Adrenal gland (tissue), 12 donors: Measurements from ENCODE around the gene PPP3CA. TPM values are rescaled to one million over a fixed set of nuclear protein-coding genes. Genes with fewer than 3 reads are reported as not detected.
A peak's percentile ranks its signal among the peaks of the same experiment; 100 is the strongest.

Source experiments
- DNase-seq, 7 donors: peaks; one replicate each; pipeline ENCODE4 v3.0.0-alpha.2; 2019 to 2020
- H3K27ac ChIP-seq, 5 donors: fragments of 200-600 bp; sonication (generic) in 4 of 5; 1 replicate in 3 of 5; 2 replicates in 2 of 5; pipeline versions ENCODE4 v1.5.1 to v1.8.0; 2016 to 2020; ENCODE audit warnings: mild to moderate bottlenecking in 1 of 5
- H3K27me3 ChIP-seq: fragments of 200-600 bp; 2 replicates; pipeline ENCODE4 v1.8.0; 2021
- H3K36me3 ChIP-seq, 2 donors: fragments of 200-600 bp; replicated peaks in 1 of 2; 1 replicate in 1 of 2; 2 replicates in 1 of 2; pipeline versions ENCODE4 v1.5.1 to v1.8.0; 2018 to 2022
- H3K4me1 ChIP-seq, 2 donors: fragments of 200-600 bp; replicated peaks in 1 of 2; 1 replicate in 1 of 2; 2 replicates in 1 of 2; pipeline versions ENCODE4 v1.5.1 to v1.8.0; 2018 to 2021
- H3K4me3 ChIP-seq, 4 donors: fragments of 200-600 bp; sonication (generic) in 3 of 4; one replicate each; pipeline ENCODE4 v1.5.1; 2016 to 2018
- H3K9me3 ChIP-seq, 3 donors: fragments of 200-600 bp; sonication (generic) in 1 of 3; replicated peaks in 1 of 3; 1 replicate in 2 of 3; 2 replicates in 1 of 3; pipeline versions ENCODE4 v1.5.1 to v1.8.0; 2016 to 2021
- CTCF ChIP-seq, 6 experiments: fragments of 450-650 bp in 4 of 6; fragments of 200-600 bp in 2 of 6; sonication (generic) in 1 of 6; IDR thresholded peaks; 1 replicate in 5 of 6; 2 replicates in 1 of 6; pipeline versions ENCODE4 v1.5.1 to v1.8.0; 2016 to 2021; ENCODE audit warnings: antibody characterized with exemption in 6 of 6, mild to moderate bottlenecking in 2 of 6, moderate library complexity in 1 of 6
- POLR2A ChIP-seq, 2 donors: fragments of 450-650 bp; IDR thresholded peaks; one replicate each; pipeline ENCODE4 v1.6.1; 2017; ENCODE audit warnings: antibody characterized with exemption in 2 of 2, mild to moderate bottlenecking in 2 of 2, moderate library complexity in 1 of 2
- WGBS, 4 donors: extraction: QIAGEN DNeasy Blood & Tissue Kit in 2 of 4; methylation state at CpG; one replicate each; pipeline versions ENCODE4 v1.1.5 to v1.1.7; 2013 to 2017; 5-methylcytosine and 5-hydroxymethylcytosine counted together
- intact Hi-C, 2 donors: fragments of 100-400 bp; cut with DNase I; formaldehyde crosslinking; loops; one replicate each; pipeline versions ENCODE4 v1.14.1 to v1.15.0; 2022 to 2023
- polyA plus RNA-seq, 3 donors: library from polyadenylated mRNA; stranded (reverse); fragments of 200-250 nt in 2 of 3; fragments of 350-450 nt in 1 of 3; fragmentation: Illumina TruSeq in 1 of 3; extraction: RNeasy Lipid Tissue Mini Kit (QIAGEN cat#74804) in 1 of 3; gene quantifications; one replicate each; pipeline ENCODE4 v1.2.3, GENCODE V29; 2013 to 2014
- total RNA-seq, 9 donors: library from RNA; depleted of rRNA in 4 of 9; stranded (reverse); fragments of >200 nt in 4 of 9; fragments of 120-200 nt in 1 of 9; fragmentation: NEBNext Ultra II Directional in 1 of 9; extraction: Animal tissue kit (Norgen Biotek cat#: 25700) in 1 of 9; gene quantifications; one replicate each; pipeline versions ENCODE4 v1.1.0 to v1.2.4, GENCODE V29; 2013 to 2023
- donor health status: healthy with polysubstance abuse.
- donor health status: Bipolar disorder and iron deficiency.
- donor health status: DM: yes; HTN: yes; CAD: no.
- donor health status: DM: no; HTN: no; CAD: no.
- donor health status: DM: no; HTN: no; CAD: no.
- donor health status: DM: yes; HTN: yes; CAD: no.

The PPP3CA gene
- total and polyA plus RNA-seq, 12 donors: 13.8 to 138 (median 43.8) TPM

- 91 to 95% (median 94%) methylated on average over 8 of the region's 8 CpGs for WGBS, 4 donors
- no peak for DNase-seq
- TF ChIP-seq CTCF (IDR thresholded peaks at IDR 0.05) (no peak), POLR2A (IDR thresholded peaks at IDR 0.05) (no peak)
- H3K9me3 ChIP-seq: no peaks in the 10 kb centered on the region
- no peak overlapping the region for H3K4me3 ChIP-seq
- no peaks in the 10 kb centered on the region for H3K27me3 ChIP-seq
- intact Hi-C loops: no loop called here
- no peaks in the 10 kb centered on the region for H3K36me3 ChIP-seq
- H3K4me1 ChIP-seq: no peaks in the 10 kb centered on the region
- H3K27ac ChIP-seq: no peak overlapping the region
Observed at GRCh38 chr4:101022151-101023024, 324.9 kb downstream of the PPP3CA start.

- intact Hi-C loops: no loop called here
- no peak overlapping the region for H3K27ac ChIP-seq
Observed at GRCh38 chr4:101020956-101021355, 326.4 kb downstream of the PPP3CA start.

GRCh38 chr4:101019941-101020401, 327.4 kb downstream of the PPP3CA start:
- H3K4me3 ChIP-seq: no peak overlapping the region
- no peaks in the 10 kb centered on the region for H3K27me3 ChIP-seq
- TF ChIP-seq POLR2A (IDR thresholded peaks at IDR 0.05) (no peak), CTCF (IDR thresholded peaks at IDR 0.05) (no peak)
- H3K36me3 ChIP-seq: no peaks in the 10 kb centered on the region
- intact Hi-C loops: no loop called here
- H3K4me1 ChIP-seq: no peaks in the 10 kb centered on the region
- H3K9me3 ChIP-seq: no peaks in the 10 kb centered on the region
- 69 to 86% (median 77%) methylated on average over 1 of the region's 1 CpG for WGBS, 4 donors
- H3K27ac ChIP-seq: no peak overlapping the region
- no peak for DNase-seq

More at GRCh38 chr4:101020956-101021355, 326.4 kb downstream of the PPP3CA start:
- Histone ChIP-seq H3K36me3 (no peaks in the 10 kb centered on the region), H3K9me3 (no peaks in the 10 kb centered on the region), H3K4me3 (no peak overlapping the region), H3K4me1 (no peaks in the 10 kb centered on the region), H3K27me3 (no peaks in the 10 kb centered on the region)
- WGBS, 4 donors: 53 to 75% (median 64%) methylated on average over 4 of the region's 4 CpGs
- TF ChIP-seq POLR2A (IDR thresholded peaks at IDR 0.05) (no peak), CTCF (IDR thresholded peaks at IDR 0.05) (no peak)
- DNase-seq: peak in 1 of 7 donors; percentile 13

GRCh38 chr4:101019313-101019712, 328.0 kb downstream of the PPP3CA start:
- no peak for DNase-seq
- Histone ChIP-seq H3K27me3 (no peaks in the 10 kb centered on the region), H3K4me3 (no peak overlapping the region), H3K9me3 (no peaks in the 10 kb centered on the region), H3K36me3 (no peaks in the 10 kb centered on the region), H3K4me1 (no peaks in the 10 kb centered on the region), H3K27ac (no peak overlapping the region)
- TF ChIP-seq CTCF (IDR thresholded peaks at IDR 0.05) (no peak), POLR2A (IDR thresholded peaks at IDR 0.05) (no peak)
- WGBS, 4 donors: 93 to 96% (median 94%) methylated on average over 4 of the region's 4 CpGs
- intact Hi-C loops: no loop called here
